Activated CD4-positive, alpha-beta T cell treated with anti-CD3 and anti-CD28 coated beads for 1 hour (primary cell): ENCODE results near the gene KL.

Source experiments
- DNase-seq: peaks from one replicate; pipeline ENCODE4 v3.0.0-alpha.2; 2020

KL gene

DNA sequence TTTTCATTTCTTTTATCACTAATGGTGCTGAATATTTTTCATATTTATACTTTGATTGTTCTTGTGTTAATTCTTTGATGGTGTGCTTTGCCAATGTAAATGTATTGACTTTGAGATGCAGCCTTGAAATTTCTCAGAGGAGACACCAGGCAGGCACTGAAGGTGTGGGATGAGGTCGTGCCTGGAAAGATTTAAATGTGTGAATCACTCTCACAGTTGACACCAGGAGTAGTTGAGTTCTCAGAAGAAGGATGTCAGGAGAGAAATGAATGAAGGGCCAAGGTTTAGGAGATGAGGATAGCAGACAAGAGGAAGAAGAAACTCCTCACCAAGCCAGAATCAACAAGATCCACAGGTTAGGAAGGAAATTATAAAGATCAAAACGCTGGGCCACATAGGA is 10.1 kb upstream of the KL start:
- DNase-seq = no peak

DNA sequence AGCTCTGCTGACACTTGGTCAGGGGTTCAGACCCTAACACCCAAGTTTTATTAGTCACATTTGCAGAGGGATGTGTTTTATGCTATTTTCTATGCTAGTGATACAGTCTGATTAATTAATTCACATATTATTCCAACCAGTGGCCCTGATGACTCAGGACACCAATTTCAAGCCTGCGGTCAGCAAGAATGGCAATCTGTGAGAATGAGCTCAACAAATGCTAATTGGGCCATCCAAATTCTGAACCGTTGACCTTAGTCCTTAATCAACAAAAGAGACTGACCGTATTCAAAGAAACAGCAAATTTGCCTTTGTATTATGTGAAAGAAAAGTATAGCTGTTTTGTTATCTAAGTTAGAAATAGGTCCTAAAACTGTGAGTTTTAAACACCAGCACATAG is 9.6 kb upstream of the KL start:
- DNase-seq = no peak

DNA sequence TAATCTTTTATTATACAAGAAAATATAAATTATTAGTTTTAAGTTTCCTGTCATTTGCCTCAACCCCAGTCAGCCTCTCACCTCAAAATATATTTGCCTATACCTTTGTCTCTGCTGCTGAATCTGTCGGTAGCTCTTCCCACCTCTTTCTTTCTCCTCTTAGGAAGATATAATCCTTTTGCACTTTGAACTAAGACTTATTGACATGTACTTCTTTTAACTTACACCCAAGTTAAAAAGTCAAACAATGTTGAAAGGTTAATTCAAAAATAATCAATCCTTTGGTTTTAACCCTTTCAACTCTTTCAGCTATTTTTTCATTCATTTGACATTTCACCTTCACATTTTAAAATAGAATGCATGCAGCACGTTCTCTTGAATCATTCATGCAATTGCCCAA is 9.0 kb upstream of the KL start:
- DNase-seq = no peak

DNA sequence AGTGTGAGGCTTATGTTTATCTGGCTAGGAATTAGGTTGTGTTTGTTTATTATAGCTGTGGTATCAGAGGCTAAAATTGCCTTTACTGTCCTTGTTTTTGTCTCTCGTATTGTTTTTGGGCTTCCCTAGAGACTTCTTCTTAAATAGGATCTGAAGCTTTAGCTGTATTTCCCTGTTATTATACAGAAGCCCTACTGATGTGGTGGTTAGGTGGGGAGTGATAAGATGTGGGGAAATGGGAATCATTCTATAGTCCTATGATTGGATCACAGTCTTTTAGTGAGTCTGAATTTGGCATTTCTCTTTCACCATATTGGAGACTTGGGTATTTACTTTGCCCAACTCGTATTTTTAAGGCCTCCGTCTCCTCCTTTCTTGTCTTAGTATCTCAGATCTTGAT is 8.3 kb upstream of the KL start:
- DNase-seq = no peak

DNA sequence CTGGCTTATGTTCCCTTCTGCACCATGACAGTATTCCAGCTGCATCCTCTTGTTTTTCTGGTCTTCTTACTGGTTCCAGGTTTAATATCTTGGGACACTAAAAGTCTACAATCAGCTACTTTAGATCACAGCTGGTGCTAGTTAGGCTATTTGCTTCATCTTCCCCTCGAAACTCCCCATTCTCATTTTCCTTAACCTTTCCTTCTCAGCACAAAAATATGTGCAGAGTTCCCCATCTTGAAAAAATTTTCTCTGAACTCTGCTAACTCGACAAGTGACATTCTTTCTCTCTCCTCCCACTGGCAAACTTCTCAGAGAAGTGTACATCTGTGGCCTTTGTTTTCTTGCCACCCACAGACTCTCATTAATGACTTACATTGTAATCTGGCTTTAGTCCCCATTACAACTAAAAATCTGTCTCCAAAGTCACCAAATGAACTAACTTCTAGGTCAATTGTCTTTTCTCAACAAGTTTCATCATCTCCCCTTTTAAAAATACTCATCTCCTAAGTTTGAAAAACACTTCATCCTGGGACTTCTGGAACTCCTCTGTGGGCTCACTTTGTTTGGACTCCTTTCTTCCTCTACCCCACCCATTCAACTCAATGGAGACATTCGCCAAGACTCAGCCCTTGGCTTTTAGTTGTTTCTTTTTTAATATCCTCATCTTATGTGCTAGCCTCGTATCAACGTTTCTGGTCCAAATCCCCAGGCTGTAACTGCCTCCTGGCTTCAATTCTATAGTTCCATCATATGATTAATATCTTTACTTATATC is 7.1 kb upstream of the KL start:
- no peak for DNase-seq

DNA sequence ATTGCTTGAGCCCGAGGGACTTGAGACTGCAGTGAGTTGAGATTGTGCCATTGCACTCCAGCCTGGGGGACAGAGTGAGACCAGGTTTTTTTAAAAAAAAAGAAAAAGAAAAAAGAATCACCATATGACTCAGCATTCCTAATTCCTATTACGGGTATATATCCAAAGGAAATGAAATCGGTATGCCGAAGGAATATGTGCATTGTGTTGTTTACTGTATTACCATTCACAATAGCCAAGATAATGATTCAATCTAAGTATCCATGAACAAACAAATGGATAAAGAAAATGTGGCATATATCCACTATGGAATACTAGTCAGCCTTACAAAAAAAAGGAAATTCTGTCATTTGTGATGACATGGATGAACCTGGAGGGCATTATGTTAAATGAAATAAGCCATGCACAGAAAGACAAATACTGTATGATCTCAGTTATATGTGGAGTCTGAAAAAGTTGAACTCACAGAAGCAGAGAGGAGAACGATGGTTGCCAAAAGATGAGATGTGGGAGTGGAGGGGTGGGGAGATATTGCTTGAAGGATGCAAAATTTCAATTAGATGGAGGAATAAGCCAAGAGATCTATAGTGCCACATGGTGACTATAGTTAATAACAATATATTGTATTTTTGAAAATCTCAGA is 4.3 kb upstream of the KL start:
- DNase-seq = no peak

DNA sequence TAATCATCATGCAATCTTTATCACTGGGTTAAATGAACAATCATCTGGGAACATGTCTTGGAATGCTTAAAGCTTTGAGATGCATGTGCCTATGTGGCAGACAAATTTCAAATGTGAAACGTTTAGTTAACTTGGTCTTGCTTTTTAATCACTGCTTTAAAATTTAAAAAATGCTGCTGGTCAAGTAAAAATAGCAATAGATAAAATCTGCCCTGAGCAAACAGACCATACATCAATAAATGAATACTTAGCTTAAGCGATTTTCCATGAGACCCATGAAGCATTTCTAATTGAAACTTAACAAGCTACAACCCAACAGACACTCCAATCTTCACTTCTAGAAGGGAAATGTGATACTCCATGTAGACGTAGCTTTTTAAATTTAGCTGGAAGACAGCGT is 1.9 kb upstream of the KL start:
- DNase-seq = no peak

DNA sequence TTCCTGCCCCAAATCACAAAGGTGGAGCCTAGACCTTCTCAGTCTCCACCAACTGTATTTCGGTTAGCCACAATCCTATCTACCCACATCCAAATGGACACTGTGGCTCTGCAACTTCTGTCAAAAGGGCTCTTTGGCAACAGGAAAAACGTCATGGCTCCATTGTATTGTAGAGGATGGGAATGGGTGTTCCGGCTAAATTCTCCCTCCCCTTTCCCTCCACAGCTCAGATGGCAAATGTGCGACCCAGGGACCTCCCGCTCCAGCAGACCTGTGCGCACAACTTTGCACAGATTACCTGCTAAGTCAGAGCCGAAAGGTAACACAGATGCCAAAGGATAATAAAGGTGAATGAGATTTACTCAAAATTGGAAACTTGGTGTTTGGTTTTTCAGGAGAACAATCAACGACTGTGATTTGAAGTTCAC is 968 bp upstream of the KL start:
- DNase-seq = no peak

DNA sequence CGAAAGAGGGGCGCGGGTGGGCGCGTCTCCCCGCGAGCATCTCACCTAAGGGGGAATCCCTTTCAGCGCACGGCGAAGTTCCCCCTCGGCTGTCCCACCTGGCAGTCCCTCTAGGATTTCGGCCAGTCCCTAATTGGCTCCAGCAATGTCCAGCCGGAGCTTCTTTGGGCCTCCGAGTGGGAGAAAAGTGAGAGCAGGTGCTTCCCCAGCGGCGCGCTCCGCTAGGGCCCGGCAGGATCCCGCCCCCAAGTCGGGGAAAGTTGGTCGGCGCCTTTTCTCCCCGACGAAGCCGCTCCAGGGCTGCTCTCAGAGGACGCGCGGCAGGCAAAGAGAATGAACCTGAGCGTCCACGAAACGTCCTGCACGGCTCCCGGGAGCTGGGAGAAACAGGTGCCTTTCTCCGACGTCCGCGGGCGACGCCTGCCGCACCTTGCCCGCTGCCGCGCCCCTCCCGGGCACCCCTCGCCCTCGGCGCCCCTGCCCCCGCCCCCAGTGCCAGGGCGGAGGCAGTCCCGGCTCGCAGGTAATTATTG is 366 bp upstream of the KL start:
- no peak for DNase-seq

DNA sequence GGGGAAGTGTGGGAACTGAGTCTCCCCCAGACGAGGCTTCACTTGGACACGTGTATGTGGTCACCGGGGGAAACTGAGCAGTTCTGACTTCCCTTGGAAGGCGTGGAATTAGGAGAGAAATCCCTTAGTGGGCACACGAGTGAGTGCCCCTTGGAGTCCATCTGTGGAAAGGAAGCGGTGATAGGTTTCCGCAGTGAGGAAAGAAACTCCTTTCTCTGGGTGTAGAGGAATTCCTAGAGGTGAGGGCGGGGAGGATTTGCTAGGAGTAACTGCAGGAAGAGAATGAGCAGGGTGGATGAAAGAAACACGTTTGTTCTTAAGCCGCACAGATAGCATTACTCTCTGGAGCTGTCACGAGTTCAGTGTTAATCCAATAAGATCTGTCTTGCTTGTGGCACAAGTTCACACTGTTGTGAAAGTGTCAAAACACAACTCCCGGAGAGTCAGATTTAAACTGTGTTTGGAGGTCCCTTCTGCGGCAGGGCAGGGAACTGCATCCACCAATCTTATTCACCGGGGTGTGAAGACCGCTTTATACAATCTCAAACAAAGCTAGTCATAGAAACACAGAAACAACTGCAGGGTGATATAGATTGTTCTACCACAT is 1.2 kb downstream of the KL start:
- no peak for DNase-seq

DNA sequence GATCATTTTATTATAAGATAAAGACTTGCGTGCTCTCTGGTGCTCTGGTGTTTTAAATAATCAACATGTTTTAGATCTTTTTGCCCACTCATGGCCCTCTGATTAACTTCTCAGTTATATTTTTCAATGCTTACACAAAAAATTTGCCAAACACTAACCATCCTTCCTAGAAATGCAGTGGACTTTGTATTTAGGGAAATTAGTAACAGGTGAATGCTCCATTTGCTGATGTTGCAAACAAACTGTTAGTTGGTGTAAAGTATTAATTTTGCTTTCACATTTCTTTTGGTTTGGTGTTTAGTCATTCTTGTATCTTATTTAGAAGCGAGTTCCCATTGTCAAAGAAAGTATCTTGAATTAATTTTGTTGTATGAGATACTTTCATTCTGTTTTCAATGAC is 2.7 kb downstream of the KL start:
- no peak for DNase-seq

DNA sequence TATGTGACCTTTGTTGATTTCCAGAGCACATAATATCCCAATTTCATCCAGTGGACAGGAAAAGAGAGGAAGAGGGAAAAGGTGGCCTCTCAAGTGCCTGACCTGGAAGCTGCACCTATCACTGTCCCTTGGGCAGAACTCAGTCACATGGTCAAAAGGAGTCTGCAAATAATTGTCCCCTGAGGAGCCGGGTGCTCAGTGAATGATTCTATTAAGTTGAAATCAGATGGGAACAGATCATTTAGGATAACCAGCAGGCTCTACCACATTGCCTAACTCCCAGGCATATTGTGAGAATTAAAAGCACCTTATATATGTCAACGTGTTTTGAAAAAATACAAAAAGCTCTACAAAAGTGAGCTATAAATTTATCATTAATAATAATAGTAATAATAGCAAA is 6.8 kb downstream of the KL start:
- DNase-seq = no peak

DNA sequence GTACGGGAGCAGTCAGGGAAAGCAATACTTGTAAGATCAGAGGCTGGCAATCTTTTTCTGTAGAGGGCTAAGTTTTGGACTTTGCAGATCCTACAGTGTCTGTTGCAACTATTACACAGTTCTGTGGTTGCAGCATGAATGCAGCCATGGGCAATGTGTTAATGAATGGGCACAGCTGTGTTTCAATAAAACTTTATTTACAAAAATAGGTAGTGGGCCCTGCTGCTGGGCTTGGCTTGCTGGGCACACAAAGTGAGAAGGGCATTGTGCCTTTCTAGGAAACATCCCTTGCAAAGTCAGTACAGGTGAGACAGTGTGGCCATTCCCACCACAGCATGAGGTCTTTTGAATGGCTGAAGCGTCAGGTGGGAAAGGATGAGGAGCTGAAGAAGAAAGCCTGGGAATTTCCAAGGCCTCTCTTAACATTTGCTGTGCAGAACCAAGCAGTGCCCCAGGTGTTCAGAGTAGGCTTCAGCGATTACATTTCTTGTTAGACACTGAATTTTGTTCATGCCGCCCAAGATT is 9.1 kb downstream of the KL start:
- no peak for DNase-seq

DNA sequence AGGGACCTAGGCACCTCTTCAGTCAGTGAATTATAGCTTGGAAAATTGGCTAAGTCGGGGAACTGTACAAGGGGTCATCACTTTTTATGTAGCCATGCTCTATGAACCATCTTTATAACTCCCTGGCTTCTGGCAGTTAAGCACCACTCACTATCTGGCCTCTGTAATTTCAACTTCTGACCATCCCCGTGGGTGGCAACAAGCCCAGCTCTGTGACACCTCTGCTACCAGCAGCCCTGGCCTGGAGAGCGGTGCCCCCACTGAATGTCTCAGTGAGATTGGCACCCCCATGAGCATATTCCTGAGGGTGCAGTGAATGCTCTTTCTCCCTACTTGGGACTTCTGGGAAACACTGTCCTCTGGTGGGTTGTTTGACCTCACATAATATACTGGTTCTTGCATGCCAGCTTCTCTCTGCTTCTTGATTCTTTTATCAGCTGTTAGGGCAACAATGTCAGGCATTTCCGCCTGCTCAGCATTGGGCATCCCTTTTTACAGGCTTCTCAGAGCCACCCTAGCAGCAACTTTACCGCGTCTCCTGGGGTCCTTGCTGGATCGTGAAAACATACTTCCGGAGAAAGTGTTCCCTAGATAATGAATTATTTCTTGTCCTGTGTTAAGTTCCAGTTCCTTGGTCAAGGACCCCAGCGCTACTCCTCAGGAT is 10.4 kb downstream of the KL start:
- DNase-seq = no peak

DNA sequence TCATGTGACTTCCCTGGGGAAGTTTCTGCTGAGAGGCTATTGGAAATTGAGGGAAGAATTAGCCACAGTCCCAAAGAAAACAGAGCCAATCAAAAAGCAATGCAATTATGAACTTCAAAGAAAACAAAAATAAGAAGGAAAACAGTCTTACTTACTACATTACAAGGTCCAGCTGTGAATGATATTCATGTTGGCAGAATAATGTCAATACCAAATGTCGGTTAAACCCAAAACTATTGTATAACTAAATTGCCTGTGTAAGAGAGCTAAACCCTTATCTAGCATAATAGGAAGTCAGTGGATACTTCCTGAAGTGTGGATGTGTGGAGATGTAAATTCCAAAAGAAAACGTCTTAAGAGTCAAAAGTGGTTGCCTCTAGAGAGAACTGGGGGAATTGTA is 12.4 kb downstream of the KL start:
- DNase-seq = no peak

DNA sequence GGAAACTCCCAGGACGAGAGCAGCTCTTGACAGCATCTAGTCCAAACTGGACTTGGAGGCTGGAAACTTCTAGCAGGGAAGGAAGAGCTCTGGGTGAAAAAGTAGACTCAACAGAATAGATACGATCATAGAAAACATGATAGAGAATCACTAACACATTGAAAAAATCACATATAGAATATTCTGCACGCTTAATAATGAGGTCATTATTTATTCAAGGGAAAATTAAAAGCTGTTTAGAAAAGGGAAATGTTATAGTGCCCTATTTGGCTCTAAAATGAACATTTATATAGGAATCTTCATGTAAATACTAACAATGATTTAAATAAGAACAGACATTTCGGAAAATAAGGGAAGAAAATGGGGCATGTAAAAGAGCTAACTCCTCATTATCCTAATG is 15.1 kb downstream of the KL start:
- no peak for DNase-seq

DNA sequence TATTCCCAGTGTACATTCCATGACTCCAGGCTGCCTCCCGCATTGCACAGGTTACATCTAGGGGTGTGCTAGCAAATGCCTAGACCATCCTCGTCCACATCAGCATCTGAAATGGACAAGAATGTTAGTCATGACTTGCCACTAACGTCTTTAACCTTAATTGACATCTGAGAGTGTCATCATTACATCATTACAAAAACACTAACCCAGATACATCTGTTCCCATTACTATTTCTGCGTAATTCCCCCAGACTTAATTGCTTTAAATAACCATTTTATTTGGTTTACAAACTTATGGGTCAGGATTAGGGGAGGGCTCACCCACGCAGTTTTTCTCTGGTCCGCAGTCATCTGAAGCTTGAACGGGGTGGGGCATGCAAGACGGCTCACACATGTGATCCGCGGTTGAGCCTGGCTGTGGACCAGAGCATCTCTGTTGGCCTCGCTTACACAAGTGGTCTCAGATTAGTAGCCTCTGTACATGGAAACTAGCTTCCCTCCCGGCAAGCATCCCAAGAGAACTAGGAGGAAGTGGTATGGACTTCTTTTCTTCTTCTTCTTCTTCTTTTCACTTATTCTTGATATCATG is 15.9 kb downstream of the KL start:
- no peak for DNase-seq

DNA sequence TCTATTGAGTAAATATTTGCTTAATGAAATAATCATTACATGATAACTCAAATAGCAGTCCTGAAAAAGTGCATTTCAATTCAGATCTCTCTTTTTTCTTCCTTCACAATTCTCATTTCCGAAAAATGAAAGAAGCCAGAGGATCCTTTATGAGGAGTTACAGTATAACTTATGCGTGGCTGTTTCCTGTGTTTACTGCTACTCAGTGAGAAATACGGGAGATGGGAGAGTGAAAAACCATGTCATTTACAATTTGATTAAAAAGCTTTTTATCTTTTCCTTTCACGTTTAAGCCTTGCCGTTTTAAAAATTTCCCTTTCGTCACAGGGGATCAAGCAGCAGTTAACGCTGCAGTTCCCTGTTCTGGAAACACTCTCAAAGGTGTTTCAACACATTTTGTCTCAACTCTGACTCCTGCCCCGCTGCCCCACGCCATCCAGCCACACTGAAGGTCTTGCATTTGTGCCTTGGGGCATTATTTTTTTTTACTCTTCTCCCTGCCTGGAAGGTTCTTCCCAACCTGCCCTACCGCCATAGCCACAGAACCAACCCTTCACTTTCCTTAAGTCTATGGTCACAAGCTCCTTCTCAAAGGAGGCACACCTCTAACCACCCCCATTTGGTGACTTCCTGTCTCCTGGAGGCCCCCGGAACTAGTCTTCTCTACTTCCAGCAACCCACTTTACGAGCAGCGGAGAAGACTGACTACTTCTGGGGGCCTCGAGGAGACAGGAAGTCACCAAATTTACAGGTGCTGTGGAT is 17.0 kb downstream of the KL start:
- no peak for DNase-seq

DNA sequence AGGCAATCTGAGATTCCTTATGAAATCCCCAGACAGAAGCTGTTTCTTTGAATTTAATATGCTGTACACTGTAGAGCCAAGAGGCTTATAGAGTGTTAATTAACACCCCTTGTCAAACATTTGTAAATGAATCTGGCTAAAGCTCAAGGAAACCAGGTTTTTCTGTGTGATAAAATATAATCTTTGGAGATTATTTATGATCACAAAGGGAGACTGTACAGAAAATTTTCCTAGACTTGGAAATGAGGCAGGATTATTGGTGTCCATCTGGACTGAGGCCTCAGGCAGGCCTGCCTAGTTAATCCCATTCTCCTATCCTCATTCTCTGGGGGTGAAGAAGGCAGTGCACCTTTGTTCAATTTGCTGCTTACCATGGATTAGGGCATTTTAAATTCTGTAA is 17.8 kb downstream of the KL start:
- no peak for DNase-seq

DNA sequence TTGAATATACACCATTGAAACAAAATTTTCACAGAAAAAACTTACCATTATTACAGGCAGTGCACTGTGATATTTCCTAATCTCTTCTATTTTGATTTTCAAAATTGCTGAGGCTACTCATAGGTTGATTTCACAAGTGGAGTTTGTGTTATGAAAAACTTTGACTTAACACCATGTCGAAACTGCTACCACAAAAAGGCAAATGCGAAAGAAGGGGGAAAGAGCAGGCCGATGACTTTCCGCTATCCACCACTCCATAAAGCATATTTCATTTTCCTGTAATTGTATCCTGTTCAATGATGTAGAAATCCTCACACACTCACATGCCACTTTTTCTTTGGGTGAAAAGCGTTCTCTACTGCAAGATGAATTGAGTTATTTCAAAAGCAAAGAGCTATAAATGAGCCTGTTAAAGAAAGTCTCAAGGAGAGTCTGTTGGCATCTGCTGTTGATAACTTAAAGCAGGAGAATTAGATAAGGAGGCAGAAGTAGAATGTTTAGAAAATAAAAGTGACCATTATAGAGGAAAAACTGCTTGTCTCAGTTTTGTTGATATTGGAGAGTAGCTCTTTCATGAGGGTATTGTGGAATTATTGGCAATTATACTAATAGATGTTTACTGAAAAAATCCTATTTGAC is 18.8 kb downstream of the KL start:
- DNase-seq = no peak

DNA sequence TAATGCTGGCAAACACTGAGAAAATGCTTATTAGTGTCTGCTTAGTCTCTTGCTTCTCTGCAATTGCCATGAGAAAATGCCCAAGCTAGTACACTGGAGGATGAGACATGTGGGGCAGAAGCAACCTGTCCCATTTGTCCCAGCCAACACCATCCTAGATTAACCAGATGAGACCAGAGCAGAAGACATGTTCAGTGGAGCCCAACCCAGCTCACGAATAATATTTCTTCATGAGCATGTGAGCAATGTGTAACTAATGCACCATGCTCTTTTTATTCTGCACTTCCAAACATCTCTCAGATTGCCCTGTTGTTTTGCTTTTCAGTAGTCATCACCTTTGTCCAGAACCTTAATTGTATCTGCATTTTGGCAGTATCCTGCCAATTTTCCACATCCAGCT is 21.4 kb downstream of the KL start:
- no peak for DNase-seq

DNA sequence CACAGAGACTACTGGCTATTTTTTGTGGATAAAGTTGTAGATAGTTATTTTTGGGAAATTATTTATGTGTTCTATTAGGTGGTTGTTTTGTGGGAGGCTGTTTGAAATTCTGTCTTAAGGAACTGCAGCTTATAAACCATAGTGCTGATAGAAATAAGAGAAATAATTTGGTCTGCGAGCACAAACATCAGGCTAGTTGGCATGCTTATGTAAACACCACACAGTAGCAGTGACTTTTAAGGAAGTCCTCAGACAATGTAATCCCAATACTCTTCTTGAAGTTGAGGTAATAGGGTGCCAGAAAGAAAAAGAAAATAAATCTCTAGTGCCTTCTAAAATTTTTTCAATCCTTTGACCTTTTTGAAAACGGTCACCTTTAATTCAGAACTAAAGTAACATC is 23.9 kb downstream of the KL start:
- DNase-seq = no peak
